ENCODE measurements around the gene FZR1. TPM values are rescaled to one million over a fixed set of nuclear protein-coding genes. Genes with fewer than 3 reads are reported as not detected.

FZR1 gene
- total RNA-seq, 2 experiments from 2014 or later = 43.5 to 46.9 TPM

Other genes starting within 250 kb of the FZR1 start
- gene NFIC, start 139.7 kb upstream of the FZR1 start, total RNA-seq = 10 to 100 TPM; 19.7 to 19.9 TPM
- gene SMIM24, start 25.8 kb upstream of the FZR1 start, total RNA-seq = not detected
- gene SMIM44, start 22.9 kb upstream of the FZR1 start, total RNA-seq = not detected
- gene DOHH, start 5.6 kb upstream of the FZR1 start, total RNA-seq = 10 to 100 TPM; 15.0 to 17.0 TPM
- 1 to 10 TPM; 1.1 to 1.8 TPM for gene TEKTIP1, start 32.9 kb downstream of the FZR1 start, total RNA-seq
- 10 to 100 TPM; 50.6 to 54.2 TPM for gene MFSD12, start 51.3 kb downstream of the FZR1 start, total RNA-seq
- 10 to 100 TPM; 68.1 to 78.5 TPM for gene HMG20B, start 66.6 kb downstream of the FZR1 start, total RNA-seq
- under 1 TPM; 0.19 to 0.26 TPM for gene GIPC3, start 79.2 kb downstream of the FZR1 start, total RNA-seq
- under 1 TPM; 0.31 to 0.36 TPM for gene TBXA2R, start 100.6 kb downstream of the FZR1 start, total RNA-seq
- 10 to 100 TPM; 25.2 to 27.2 TPM for gene CACTIN, start 120.5 kb downstream of the FZR1 start, total RNA-seq
- 10 to 100 TPM; 14.7 to 15.7 TPM for gene PIP5K1C, start 194.2 kb downstream of the FZR1 start, total RNA-seq
- 1 to 10 TPM; 3.1 to 3.7 TPM for gene TJP3, start 202.1 kb downstream of the FZR1 start, total RNA-seq